HG03159 (cell line): Measurements from ENCODE around the gene SELE.

Experiments used
- ATAC-seq: cut with Tn5 transposase; IDR thresholded peaks from one replicate; pipeline ENCODE4 v1.9.1; 2021; ENCODE audit warnings: mild to moderate bottlenecking, moderate library complexity; ENCODE audit not compliant: unreplicated experiment

Gene SELE

GRCh38 chr1:169733924-169734323 is at the start of gene SELE:
Gene SELE (minus strand): TSS chr1:169734079. CDS start chr1:169733612, 467 bp downstream.
- no peak for ATAC-seq

- no peak for ATAC-seq
Measured at GRCh38 chr1:169782596-169782995, 48.7 kb upstream of the SELE start.

- ATAC-seq, result no peak
Measured at GRCh38 chr1:169779970-169780369, 46.1 kb upstream of the SELE start.

GRCh38 chr1:169779150-169779549 is 45.3 kb upstream of the SELE start:
- ATAC-seq, result no peak

- no peak for ATAC-seq
Measured at GRCh38 chr1:169776440-169776839, 42.6 kb upstream of the SELE start.

- ATAC-seq, result no peak
Measured at GRCh38 chr1:169768161-169768560, 34.3 kb upstream of the SELE start.

- ATAC-seq, result no peak
Measured at GRCh38 chr1:169765580-169766331, 31.9 kb upstream of the SELE start.

GRCh38 chr1:169764919-169765318 is 31.0 kb upstream of the SELE start:
- ATAC-seq, result no peak

- ATAC-seq, result no peak
Measured at GRCh38 chr1:169762699-169763098, 28.8 kb upstream of the SELE start.

GRCh38 chr1:169759038-169759437 is 25.2 kb upstream of the SELE start:
- no peak for ATAC-seq

GRCh38 chr1:169753549-169753948 is 19.7 kb upstream of the SELE start:
- ATAC-seq, result no peak

- ATAC-seq, result no peak
Measured at GRCh38 chr1:169750041-169750440, 16.2 kb upstream of the SELE start.

- no peak for ATAC-seq
Measured at GRCh38 chr1:169746550-169746949, 12.7 kb upstream of the SELE start.

GRCh38 chr1:169745015-169745861 is 11.4 kb upstream of the SELE start:
- no peak for ATAC-seq

- ATAC-seq, result no peak
Measured at GRCh38 chr1:169741666-169742394, 8.0 kb upstream of the SELE start.

GRCh38 chr1:169739980-169740379 is 6.1 kb upstream of the SELE start:
- no peak for ATAC-seq

- no peak for ATAC-seq
Measured at GRCh38 chr1:169731446-169731845, 2.4 kb downstream of the SELE start.

- ATAC-seq, result no peak
Measured at GRCh38 chr1:169729991-169730390, 3.9 kb downstream of the SELE start.

- ATAC-seq, result no peak
Measured at GRCh38 chr1:169727307-169727706, 6.6 kb downstream of the SELE start.

GRCh38 chr1:169726851-169727250 is 7.0 kb downstream of the SELE start:
- ATAC-seq, result no peak

GRCh38 chr1:169725930-169726329 is 7.9 kb downstream of the SELE start:
- ATAC-seq, result no peak
